Prostate gland (tissue), 2 donors: ENCODE data around the gene RPS28. TPM values are rescaled to one million over a fixed set of nuclear protein-coding genes. Genes with fewer than 3 reads are reported as not detected.
"Not testable (repeated sequence)": the region's sequence is repeated elsewhere in the genome, so short reads cannot be mapped to it uniquely, and the experiment has no call there.

Experiments
- DNase-seq: peaks from one replicate; pipeline ENCODE4 v3.0.0-alpha.2; 2019; ENCODE audit warnings: low spot score
- H3K27ac ChIP-seq, 2 donors: fragments of 200-600 bp; sonication (generic); 2 replicates each; pipeline ENCODE4 v1.5.1; 2017 to 2019
- H3K27me3 ChIP-seq: fragments of 200-600 bp; sonication (generic); replicated peaks from 2 replicates; pipeline ENCODE4 v1.5.1; 2019; ENCODE audit not compliant: insufficient read depth
- H3K36me3 ChIP-seq, 2 donors: fragments of 200-600 bp; sonication (generic); 1 replicate in 1 of 2; 2 replicates in 1 of 2; pipeline versions ENCODE4 v1.5.1 to v1.8.1; 2017 to 2019
- H3K4me1 ChIP-seq: fragments of 200-600 bp; sonication (generic); replicated peaks from 2 replicates; pipeline ENCODE4 v1.5.1; 2019
- H3K4me3 ChIP-seq, 2 donors: fragments of 200-600 bp; sonication (generic); 2 replicates each; pipeline ENCODE4 v1.5.1; 2017 to 2019
- H3K9me3 ChIP-seq: fragments of 200-600 bp; sonication (generic); 2 replicates; pipeline ENCODE4 v1.5.1; 2017
- CTCF ChIP-seq, 4 experiments: fragments of 200-600 bp in 2 of 4; fragments of 450-650 bp in 2 of 4; sonication (generic) in 2 of 4; IDR thresholded peaks; 1 replicate in 3 of 4; 2 replicates in 1 of 4; pipeline ENCODE4 v1.5.1; 2016 to 2019; ENCODE audit warnings: antibody characterized with exemption in 4 of 4, mild to moderate bottlenecking in 2 of 4, moderate library complexity in 2 of 4
- POLR2A ChIP-seq: fragments of 450-650 bp; IDR thresholded peaks from one replicate; pipeline ENCODE4 v1.6.1; 2016; ENCODE audit warnings: antibody characterized with exemption, mild to moderate bottlenecking
- POLR2AphosphoS5 ChIP-seq: sonication (generic); formaldehyde crosslinking; IDR thresholded peaks from one replicate; pipeline ENCODE4 v1.6.1; 2017; ENCODE audit warnings: antibody characterized with exemption
- WGBS: methylation state at CpG from one replicate; pipeline ENCODE4 v1.1.5; 2018; 5-methylcytosine and 5-hydroxymethylcytosine counted together
- intact Hi-C: fragments of 100-400 bp; cut with DNase I; formaldehyde crosslinking; loops from one replicate; pipeline ENCODE4 v1.14.2; 2022
- total RNA-seq, 2 donors: library from RNA; depleted of rRNA; stranded (reverse); fragments of >200 nt; gene quantifications; one replicate each; pipeline ENCODE4 v1.1.0, GENCODE V29; 2016

The RPS28 gene
- total RNA-seq, 2 donors from 2014 or later, result 488 to 498 TPM

GRCh38 chr19:8316351-8317125, 4.8 kb upstream of the RPS28 start:
- H3K36me3 ChIP-seq, result no peaks in the 10 kb centered on the region
- intact Hi-C loops, result no loop called here
- no peaks in the 10 kb centered on the region for H3K9me3 ChIP-seq
- H3K4me3 ChIP-seq, result no peak overlapping the region
- peaks cover 9% of the 10 kb centered on the region for H3K4me1 ChIP-seq
- WGBS, result 90% methylated on average over 14 of the region's 14 CpGs
- DNase-seq, result no peak
- H3K27me3 ChIP-seq, result no peaks in the 10 kb centered on the region
- no peak overlapping the region for H3K27ac ChIP-seq
- TF ChIP-seq POLR2AphosphoS5 (no peak), CTCF (IDR thresholded peaks at IDR 0.05) (no peak), POLR2A (no peak)

GRCh38 chr19:8318835-8319234, 2.5 kb upstream of the RPS28 start:
- H3K36me3 ChIP-seq, H3K9me3 ChIP-seq, DNase-seq, H3K27me3 ChIP-seq, H3K27ac ChIP-seq, intact Hi-C loops, H3K4me1 ChIP-seq, H3K4me3 ChIP-seq: not testable (repeated sequence)
- 82% methylated on average over 9 of the region's 9 CpGs for WGBS

- peak overlapping the region in 1 of 2 donors; percentile 84 for H3K27ac ChIP-seq
- no peaks in the 10 kb centered on the region for H3K9me3 ChIP-seq
- H3K36me3 ChIP-seq, result no peaks in the 10 kb centered on the region
- H3K4me3 ChIP-seq, result peak overlapping the region; percentile 72 to 94
- DNase-seq, result no peak
- intact Hi-C loops, result no loop called here
- no peak for TF ChIP-seq CTCF (IDR thresholded peaks at IDR 0.05)
- WGBS, result 81% methylated on average over 19 of the region's 19 CpGs
- H3K27me3 ChIP-seq, result no peaks in the 10 kb centered on the region
- peaks cover 4% of the 10 kb centered on the region for H3K4me1 ChIP-seq
Observed at GRCh38 chr19:8319807-8320520, 1.3 kb upstream of the RPS28 start.

GRCh38 chr19:8320564-8321066, 681 bp upstream of the RPS28 start:
- DNase-seq, result no peak
- no peaks in the 10 kb centered on the region for H3K36me3 ChIP-seq
- TF ChIP-seq POLR2AphosphoS5, result no peak
- TF ChIP-seq POLR2A, result no peak
- no peak for TF ChIP-seq CTCF (IDR thresholded peaks at IDR 0.05)
- peaks cover 4% of the 10 kb centered on the region for H3K4me1 ChIP-seq
- peak overlapping the region; percentile 84 to 88 for H3K27ac ChIP-seq
- no peaks in the 10 kb centered on the region for H3K27me3 ChIP-seq
- H3K9me3 ChIP-seq, result no peaks in the 10 kb centered on the region
- WGBS, result 2% methylated on average over 16 of the region's 16 CpGs
- peak overlapping the region; percentile 72 to 94 for H3K4me3 ChIP-seq
- intact Hi-C loops, result loop anchor here (1.0 kb wide), 1 partner anchor 12 kb away; the partner anchor contains the start of gene CD320

GRCh38 chr19:8321986-8322637, 816 bp downstream of the RPS28 start:
- Histone ChIP-seq H3K27ac (peak overlapping the region; percentile 84 to 88), H3K4me1 (peaks cover 4% of the 10 kb centered on the region), H3K9me3 (no peaks in the 10 kb centered on the region), H3K36me3 (no peaks in the 10 kb centered on the region), H3K27me3 (no peaks in the 10 kb centered on the region), H3K4me3 (peak overlapping the region; percentile 72 to 94)
- intact Hi-C loops, result loop anchor here (1.0 kb wide), 1 partner anchor 14 kb away; the partner anchor contains the start of gene CD320
- no peak for DNase-seq
- WGBS, result 17% methylated on average over 29 of the region's 30 CpGs
- no peak for TF ChIP-seq POLR2AphosphoS5
- no peak for TF ChIP-seq CTCF (IDR thresholded peaks at IDR 0.05)
- TF ChIP-seq POLR2A, result no peak
